ENCODE results near the gene SMIM28.
"Not testable (repeated sequence)": the region's sequence is repeated elsewhere in the genome, so short reads cannot be mapped to it uniquely, and the experiment has no call there.

SMIM28 gene

GRCh38 chr6:138405816-138406413, 28.2 kb downstream of the SMIM28 start:
- DNase-seq (ENCODE audit: low read depth in 2 of 2), result no peak

GRCh38 chr6:138406443-138406842, 28.7 kb downstream of the SMIM28 start:
- no peak for DNase-seq (ENCODE audit: low read depth in 2 of 2)

GRCh38 chr6:138410048-138410735, 32.5 kb downstream of the SMIM28 start:
- no peak for DNase-seq (ENCODE audit: low read depth in 2 of 2)

GRCh38 chr6:138410972-138411880, 33.5 kb downstream of the SMIM28 start:
- no peak for DNase-seq (ENCODE audit: low read depth in 2 of 2)

GRCh38 chr6:138415125-138415524, 37.4 kb downstream of the SMIM28 start:
- DNase-seq (ENCODE audit: low read depth in 2 of 2), result no peak

GRCh38 chr6:138416206-138416605, 38.5 kb downstream of the SMIM28 start:
- DNase-seq (ENCODE audit: low read depth in 2 of 2), result no peak

- no peak for DNase-seq (ENCODE audit: low read depth in 2 of 2)
Measured at GRCh38 chr6:138417493-138418117, 39.9 kb downstream of the SMIM28 start.

- no peak for DNase-seq (ENCODE audit: low read depth in 2 of 2)
Measured at GRCh38 chr6:138418118-138418742, 40.5 kb downstream of the SMIM28 start.

- DNase-seq (ENCODE audit: low read depth in 2 of 2), result no peak
Measured at GRCh38 chr6:138419766-138420165, 42.1 kb downstream of the SMIM28 start.

GRCh38 chr6:138420356-138420755, 42.7 kb downstream of the SMIM28 start:
- DNase-seq (ENCODE audit: low read depth in 2 of 2), result no peak

GRCh38 chr6:138421089-138421488, 43.4 kb downstream of the SMIM28 start:
- DNase-seq (ENCODE audit: low read depth in 2 of 2), result no peak

GRCh38 chr6:138421608-138422007, 43.9 kb downstream of the SMIM28 start:
- no peak for DNase-seq (ENCODE audit: low read depth in 2 of 2)

GRCh38 chr6:138422861-138423260, 45.2 kb downstream of the SMIM28 start:
- DNase-seq (ENCODE audit: low read depth in 2 of 2), result no peak

GRCh38 chr6:138424004-138424904, 46.5 kb downstream of the SMIM28 start:
- DNase-seq (ENCODE audit: low read depth in 2 of 2), result no peak

GRCh38 chr6:138425256-138425655, 47.6 kb downstream of the SMIM28 start:
- not testable (repeated sequence) for DNase-seq (ENCODE audit: low read depth in 2 of 2)

- no peak for DNase-seq (ENCODE audit: low read depth in 2 of 2)
Measured at GRCh38 chr6:138426500-138427123, 48.9 kb downstream of the SMIM28 start.

GRCh38 chr6:138427701-138428100, 50.0 kb downstream of the SMIM28 start:
- DNase-seq (ENCODE audit: low read depth in 2 of 2), result no peak

- DNase-seq (ENCODE audit: low read depth in 2 of 2), result no peak
Measured at GRCh38 chr6:138428944-138429598, 51.4 kb downstream of the SMIM28 start.

- DNase-seq (ENCODE audit: low read depth in 2 of 2), result no peak
Measured at GRCh38 chr6:138429761-138430160, 52.1 kb downstream of the SMIM28 start.

All from stimulated activated CD4-positive, alpha-beta T cell treated with anti-CD3 and anti-CD28 coated beads, Interleukin-1b, Interleukin-23, amount 100 ng/mL, for 4 hours (primary cell).